22Rv1 (cell line): ENCODE data around the gene TRIM52.

Experiments used
- ZFX ChIP-seq: fragments of 450-650 bp; IDR thresholded peaks from 2 replicates; pipeline ENCODE4 v1.6.1; 2017; ENCODE audit warnings: antibody characterized with exemption, borderline replicate concordance
- TF ChIP-seq, protein P1 (sequence below): fragments of 450-650 bp; IDR thresholded peaks from 2 replicates; pipeline ENCODE4 v1.5.1; 2017; ENCODE audit warnings: mild to moderate bottlenecking

GRCh38 chr5:181221792-181222629 is 38.9 kb downstream of the TRIM52 start:
- TF ChIP-seq, protein P1, sequence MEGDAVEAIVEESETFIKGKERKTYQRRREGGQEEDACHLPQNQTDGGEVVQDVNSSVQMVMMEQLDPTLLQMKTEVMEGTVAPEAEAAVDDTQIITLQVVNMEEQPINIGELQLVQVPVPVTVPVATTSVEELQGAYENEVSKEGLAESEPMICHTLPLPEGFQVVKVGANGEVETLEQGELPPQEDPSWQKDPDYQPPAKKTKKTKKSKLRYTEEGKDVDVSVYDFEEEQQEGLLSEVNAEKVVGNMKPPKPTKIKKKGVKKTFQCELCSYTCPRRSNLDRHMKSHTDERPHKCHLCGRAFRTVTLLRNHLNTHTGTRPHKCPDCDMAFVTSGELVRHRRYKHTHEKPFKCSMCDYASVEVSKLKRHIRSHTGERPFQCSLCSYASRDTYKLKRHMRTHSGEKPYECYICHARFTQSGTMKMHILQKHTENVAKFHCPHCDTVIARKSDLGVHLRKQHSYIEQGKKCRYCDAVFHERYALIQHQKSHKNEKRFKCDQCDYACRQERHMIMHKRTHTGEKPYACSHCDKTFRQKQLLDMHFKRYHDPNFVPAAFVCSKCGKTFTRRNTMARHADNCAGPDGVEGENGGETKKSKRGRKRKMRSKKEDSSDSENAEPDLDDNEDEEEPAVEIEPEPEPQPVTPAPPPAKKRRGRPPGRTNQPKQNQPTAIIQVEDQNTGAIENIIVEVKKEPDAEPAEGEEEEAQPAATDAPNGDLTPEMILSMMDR = no peak
- TF ChIP-seq ZFX = no peak
